ENCODE results near the gene PRIMPOL.
"Not testable (repeated sequence)": the region's sequence is repeated elsewhere in the genome, so short reads cannot be mapped to it uniquely, and the experiment has no call there.

PRIMPOL gene

GRCh38 chr4:184645904-184646610 lies 3.5 kb upstream of the PRIMPOL start:
- no peak overlapping the region for H3K4me3 ChIP-seq (ENCODE audit: low read depth, low read length)

DNA sequence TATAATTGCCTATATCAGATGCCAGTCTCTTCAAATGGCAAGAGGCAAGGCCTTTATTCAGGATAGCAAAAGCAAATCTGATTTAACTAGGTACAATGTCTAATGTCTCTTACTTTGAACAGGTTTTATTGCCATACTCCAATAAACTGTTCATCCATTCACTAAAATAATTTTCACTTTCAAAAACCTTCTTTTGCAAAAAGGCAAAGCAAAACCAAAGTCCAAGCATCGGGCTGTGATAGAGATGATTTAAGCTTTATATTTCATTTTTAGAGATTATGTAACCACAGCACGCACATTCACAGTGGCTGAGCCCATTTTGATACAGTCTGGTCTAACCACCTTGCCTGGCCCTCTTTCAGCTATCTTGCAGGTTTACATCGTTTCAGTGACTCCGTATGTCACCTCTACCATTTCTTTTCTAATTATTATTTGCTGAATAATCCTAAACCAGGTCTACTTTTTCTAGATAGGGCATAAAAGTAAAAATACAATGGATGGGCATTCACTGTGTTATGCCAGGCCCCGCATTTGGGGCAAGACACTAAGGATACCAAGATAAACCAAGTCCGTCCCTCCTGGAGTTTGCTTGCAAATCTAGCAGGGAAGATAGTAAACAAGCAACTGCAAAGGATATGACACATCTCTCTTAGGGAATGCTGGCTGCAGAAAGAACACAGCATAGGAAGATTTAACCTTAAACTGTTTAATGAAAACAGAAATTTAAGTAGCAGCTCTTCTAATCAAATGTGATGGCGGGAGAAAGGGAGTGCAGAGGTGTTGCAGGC lies 2.1 kb upstream of the PRIMPOL start:
- H3K4me3 ChIP-seq (ENCODE audit: low read depth, low read length) = peak overlapping the region; percentile 91
- no peak for TF ChIP-seq CTCF (IDR thresholded peaks at IDR 0.05; ENCODE audit: borderline replicate concordance, insufficient read depth, low read depth, low read length)

More at GRCh38 chr4:184645904-184646610, 3.5 kb upstream of the PRIMPOL start:
- no peak for TF ChIP-seq CTCF (IDR thresholded peaks at IDR 0.05; ENCODE audit: borderline replicate concordance, insufficient read depth, low read depth, low read length)

DNA sequence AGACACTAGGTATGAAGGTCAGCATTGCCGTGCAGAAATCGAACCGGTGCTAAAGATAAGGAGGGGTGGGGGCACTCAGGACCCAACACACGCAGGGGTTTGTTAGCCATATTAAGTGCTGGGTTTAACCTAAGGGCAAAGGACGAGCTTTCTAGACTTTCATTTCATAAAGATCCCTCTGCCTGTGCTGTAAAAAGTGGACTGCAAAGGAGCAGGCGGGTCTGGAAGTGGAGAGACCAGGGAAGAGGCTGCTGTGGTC lies 1.6 kb upstream of the PRIMPOL start:
- peak overlapping the region; percentile 91 for H3K4me3 ChIP-seq (ENCODE audit: low read depth, low read length)
- TF ChIP-seq CTCF (IDR thresholded peaks at IDR 0.05; ENCODE audit: borderline replicate concordance, insufficient read depth, low read depth, low read length) = no peak

DNA sequence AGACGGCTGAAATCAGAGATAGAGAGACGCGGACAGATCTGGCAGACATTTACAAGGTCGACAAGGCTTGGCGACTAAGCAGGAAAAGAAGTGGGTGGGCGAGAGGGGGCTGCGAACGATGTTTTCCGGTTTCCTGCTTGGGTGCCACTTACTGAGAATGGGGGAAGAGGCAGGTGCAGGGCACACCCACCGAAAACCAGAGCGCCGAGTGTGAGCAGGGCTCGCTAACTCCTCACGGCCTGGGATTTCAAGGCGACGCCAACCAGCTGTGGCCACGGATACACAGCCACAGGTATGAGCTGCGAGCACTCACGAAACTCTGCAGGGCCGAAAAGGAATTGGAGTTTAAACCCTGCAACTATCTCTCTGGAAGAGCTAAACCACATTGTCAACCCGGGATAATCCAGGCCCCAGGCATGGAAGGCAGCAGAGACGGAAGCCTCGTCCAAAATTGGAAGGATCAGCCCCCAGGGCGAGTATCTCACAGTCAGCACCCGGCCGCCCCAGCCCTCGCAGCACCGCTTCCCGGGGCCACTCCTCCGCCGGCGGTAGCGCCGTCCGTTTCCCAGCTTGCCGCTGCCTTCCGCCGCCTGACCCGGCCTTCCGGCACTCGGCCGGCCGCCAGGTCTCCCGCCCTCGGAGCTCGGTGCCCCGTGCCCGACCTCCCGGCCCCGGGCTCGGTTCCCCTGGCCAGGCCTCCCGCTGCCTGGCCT lies 1.1 kb upstream of the PRIMPOL start:
- H3K4me3 ChIP-seq (ENCODE audit: low read depth, low read length) = peak overlapping the region; percentile 91
- no peak for TF ChIP-seq CTCF (IDR thresholded peaks at IDR 0.05; ENCODE audit: borderline replicate concordance, insufficient read depth, low read depth, low read length)

DNA sequence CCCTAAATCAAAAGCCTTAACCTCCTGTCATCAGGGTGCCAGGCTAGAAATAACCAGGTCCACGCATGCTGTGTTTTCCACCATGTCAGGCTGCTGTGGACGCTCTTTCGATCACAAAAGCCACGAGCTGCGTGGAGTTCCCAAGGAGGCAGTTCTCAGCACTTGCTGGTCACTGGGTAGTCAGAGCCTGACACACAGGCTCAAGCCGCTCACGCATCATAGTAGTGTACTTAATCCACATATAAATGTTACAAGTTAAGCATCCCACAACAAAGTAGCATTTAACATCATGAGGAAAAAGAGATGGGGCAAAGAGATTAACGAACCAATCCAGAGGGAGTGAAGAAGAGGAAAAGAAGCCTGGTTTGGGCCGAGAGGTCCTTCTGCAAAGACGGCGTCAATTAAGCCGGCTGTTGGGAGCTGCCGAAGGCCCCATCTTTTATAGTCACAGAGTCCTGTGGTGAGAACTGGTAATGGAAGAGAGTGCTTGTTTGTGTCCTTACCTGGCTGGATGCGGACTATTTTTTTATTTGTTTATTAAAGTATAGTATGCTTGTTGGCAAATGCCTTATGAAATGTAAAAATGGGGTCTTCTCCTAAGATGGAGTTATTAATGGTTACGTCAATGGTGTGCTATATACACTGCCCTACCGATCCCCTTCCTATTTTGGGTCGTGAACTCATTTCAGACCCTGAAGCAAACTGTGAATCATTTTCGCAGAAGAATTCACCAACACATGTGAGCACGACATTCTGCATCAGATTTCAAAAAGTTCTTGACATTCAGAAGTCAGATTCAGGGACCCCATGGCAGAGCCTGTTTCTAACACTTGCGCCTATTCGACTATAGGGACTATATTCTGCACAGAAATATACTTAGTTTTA lies 675 bp downstream of the PRIMPOL start:
- peak overlapping the region; percentile 83 for H3K4me3 ChIP-seq (ENCODE audit: low read depth, low read length)
- TF ChIP-seq CTCF (IDR thresholded peaks at IDR 0.05; ENCODE audit: borderline replicate concordance, insufficient read depth, low read depth, low read length) = no peak

DNA sequence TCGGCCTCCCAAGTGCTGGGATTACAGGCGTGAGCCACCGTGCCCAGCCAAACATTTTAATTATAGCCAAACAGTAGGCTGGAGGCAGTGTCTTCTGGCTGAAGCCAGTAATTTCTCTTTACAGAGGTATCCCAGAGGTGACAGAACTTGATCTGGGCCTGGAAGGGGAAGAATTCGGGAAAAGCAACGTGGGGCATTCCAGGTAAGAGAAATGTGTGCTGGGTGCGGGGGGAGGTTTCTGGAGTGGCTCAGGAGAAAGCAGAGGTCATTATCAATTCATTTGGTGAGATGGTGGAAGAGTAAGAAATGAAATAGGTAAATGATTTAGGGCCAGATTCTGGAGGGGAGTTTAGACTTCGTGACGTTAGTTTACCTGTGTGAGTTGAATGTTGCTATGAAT lies 2.4 kb downstream of the PRIMPOL start:
- H3K4me3 ChIP-seq (ENCODE audit: low read depth, low read length) = no peak overlapping the region
- no peak for TF ChIP-seq CTCF (IDR thresholded peaks at IDR 0.05; ENCODE audit: borderline replicate concordance, insufficient read depth, low read depth, low read length)

DNA sequence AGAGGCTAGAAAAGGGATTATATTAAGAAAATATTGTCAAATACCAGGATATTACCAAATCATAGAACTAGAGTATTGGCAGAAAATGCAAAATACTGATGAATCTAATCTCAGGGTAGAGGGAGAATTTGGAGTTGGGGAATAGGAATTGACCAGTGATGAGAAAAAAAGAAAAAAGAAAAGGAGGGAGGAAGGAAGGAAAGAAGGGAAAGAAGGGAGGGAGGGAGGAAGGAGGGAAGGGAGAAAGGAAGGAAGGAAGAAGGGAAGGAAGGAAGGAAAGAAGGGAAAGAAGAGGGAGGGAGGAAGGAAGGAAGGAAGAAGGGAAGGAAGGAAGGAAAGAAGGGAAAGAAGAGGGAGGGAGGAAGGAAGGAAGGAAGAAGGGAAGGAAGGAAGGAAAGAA lies 3.1 kb downstream of the PRIMPOL start:
- H3K4me3 ChIP-seq (ENCODE audit: low read depth, low read length) = not testable (repeated sequence)
